ENCODE measurements around the gene CDH11. TPM values are rescaled to one million over a fixed set of nuclear protein-coding genes. Genes with fewer than 3 reads are reported as not detected.

Gene CDH11
- polyA plus RNA-seq, 1 donor from 2014 or later = 22.9 TPM

DNA sequence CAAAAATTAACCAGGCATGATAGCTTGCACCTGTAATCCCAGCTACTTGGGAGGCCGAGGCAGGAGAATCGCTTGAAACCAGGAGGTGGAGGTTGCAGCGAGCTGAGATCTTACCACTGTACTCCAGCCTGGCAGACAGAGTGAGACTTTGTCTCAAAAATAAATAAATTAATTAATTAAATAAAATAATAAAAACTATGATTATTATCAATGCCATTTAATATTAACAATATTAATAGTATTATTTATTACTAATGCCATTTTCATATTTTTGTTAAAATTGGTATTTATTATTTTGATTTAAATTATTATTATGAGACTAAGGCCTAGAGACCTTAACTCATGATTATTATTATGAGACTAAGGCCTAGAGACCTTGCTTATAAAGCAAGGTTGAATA, 121.2 kb downstream of the CDH11 start:
- H3K27ac ChIP-seq (ENCODE audit: low read length) = no peak overlapping the region
- no peaks in the 10 kb centered on the region for H3F3A ChIP-seq (ENCODE audit: insufficient read depth, low read length, poor library complexity, severe bottlenecking)
- H3K9me3 ChIP-seq (ENCODE audit: low read length) = no peaks in the 10 kb centered on the region
- no peaks in the 10 kb centered on the region for H4K20me1 ChIP-seq (ENCODE audit: insufficient read depth)
- H3K9ac ChIP-seq (ENCODE audit: low read length) = no peak overlapping the region
- no peaks in the 10 kb centered on the region for H3K9me2 ChIP-seq (ENCODE audit: insufficient read depth, low read length)
- no peaks in the 10 kb centered on the region for H3K27me3 ChIP-seq (ENCODE audit: insufficient read depth, low read depth, low read length)
- TF ChIP-seq SMC3 (conservative IDR thresholded peaks at IDR 0.05; ENCODE audit: poor library complexity) (no peak), RAD21 (conservative IDR thresholded peaks at IDR 0.05) (no peak), TAF1 (IDR thresholded peaks at IDR 0.05; ENCODE audit: low read depth) (no peak), EP300 (conservative IDR thresholded peaks at IDR 0.05; ENCODE audit: poor library complexity, severe bottlenecking) (no peak), EZH2 (IDR thresholded peaks at IDR 0.05; ENCODE audit: borderline replicate concordance, insufficient read depth, low read length, poor library complexity, severe bottlenecking) (no peak), POLR2AphosphoS5 (IDR thresholded peaks at IDR 0.05) (no peak), MXI1 (conservative IDR thresholded peaks at IDR 0.05; ENCODE audit: poor library complexity, severe bottlenecking) (no peak)
- TF ChIP-seq, protein P1, sequence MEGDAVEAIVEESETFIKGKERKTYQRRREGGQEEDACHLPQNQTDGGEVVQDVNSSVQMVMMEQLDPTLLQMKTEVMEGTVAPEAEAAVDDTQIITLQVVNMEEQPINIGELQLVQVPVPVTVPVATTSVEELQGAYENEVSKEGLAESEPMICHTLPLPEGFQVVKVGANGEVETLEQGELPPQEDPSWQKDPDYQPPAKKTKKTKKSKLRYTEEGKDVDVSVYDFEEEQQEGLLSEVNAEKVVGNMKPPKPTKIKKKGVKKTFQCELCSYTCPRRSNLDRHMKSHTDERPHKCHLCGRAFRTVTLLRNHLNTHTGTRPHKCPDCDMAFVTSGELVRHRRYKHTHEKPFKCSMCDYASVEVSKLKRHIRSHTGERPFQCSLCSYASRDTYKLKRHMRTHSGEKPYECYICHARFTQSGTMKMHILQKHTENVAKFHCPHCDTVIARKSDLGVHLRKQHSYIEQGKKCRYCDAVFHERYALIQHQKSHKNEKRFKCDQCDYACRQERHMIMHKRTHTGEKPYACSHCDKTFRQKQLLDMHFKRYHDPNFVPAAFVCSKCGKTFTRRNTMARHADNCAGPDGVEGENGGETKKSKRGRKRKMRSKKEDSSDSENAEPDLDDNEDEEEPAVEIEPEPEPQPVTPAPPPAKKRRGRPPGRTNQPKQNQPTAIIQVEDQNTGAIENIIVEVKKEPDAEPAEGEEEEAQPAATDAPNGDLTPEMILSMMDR (IDR thresholded peaks at IDR 0.05; ENCODE audit: poor library complexity, severe bottlenecking) = no peak
- TF ChIP-seq, protein P2, sequence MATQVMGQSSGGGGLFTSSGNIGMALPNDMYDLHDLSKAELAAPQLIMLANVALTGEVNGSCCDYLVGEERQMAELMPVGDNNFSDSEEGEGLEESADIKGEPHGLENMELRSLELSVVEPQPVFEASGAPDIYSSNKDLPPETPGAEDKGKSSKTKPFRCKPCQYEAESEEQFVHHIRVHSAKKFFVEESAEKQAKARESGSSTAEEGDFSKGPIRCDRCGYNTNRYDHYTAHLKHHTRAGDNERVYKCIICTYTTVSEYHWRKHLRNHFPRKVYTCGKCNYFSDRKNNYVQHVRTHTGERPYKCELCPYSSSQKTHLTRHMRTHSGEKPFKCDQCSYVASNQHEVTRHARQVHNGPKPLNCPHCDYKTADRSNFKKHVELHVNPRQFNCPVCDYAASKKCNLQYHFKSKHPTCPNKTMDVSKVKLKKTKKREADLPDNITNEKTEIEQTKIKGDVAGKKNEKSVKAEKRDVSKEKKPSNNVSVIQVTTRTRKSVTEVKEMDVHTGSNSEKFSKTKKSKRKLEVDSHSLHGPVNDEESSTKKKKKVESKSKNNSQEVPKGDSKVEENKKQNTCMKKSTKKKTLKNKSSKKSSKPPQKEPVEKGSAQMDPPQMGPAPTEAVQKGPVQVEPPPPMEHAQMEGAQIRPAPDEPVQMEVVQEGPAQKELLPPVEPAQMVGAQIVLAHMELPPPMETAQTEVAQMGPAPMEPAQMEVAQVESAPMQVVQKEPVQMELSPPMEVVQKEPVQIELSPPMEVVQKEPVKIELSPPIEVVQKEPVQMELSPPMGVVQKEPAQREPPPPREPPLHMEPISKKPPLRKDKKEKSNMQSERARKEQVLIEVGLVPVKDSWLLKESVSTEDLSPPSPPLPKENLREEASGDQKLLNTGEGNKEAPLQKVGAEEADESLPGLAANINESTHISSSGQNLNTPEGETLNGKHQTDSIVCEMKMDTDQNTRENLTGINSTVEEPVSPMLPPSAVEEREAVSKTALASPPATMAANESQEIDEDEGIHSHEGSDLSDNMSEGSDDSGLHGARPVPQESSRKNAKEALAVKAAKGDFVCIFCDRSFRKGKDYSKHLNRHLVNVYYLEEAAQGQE (IDR thresholded peaks at IDR 0.05; ENCODE audit: borderline replicate concordance) = no peak
- H2AFZ ChIP-seq (ENCODE audit: low read depth, low read length) = no peak overlapping the region
- H3K4me3 ChIP-seq (ENCODE audit: low read length) = no peak overlapping the region
- peaks cover 4% of the 10 kb centered on the region for H3K36me3 ChIP-seq (ENCODE audit: insufficient read depth, low read length)
- H3K4me2 ChIP-seq (ENCODE audit: low read length) = no peak overlapping the region
- H3K79me2 ChIP-seq (replicated peaks; ENCODE audit: insufficient read depth, low read length) = no peaks in the 10 kb centered on the region

DNA sequence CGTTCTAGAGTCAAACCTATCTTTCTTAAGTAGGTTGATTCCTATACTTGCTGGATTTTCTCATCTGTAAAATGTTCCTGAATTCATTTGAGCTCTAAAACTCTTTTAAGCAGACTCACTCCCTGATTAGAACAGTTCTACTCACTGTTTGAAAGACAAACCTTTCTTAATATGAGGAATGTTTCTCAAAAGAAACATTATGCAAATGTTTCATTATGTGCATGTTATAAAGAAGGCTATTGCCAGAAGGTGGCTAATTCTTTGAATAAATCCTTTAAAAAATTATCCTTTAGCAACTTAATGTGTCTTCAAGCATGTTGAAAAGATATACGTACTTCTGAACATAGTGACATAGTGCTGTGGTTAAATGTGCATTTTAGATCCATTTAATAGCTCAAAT, 124.1 kb downstream of the CDH11 start:
- H3K4me2 ChIP-seq (ENCODE audit: low read length) = no peak overlapping the region
- H3K9me3 ChIP-seq (ENCODE audit: low read length) = no peaks in the 10 kb centered on the region
- no peak overlapping the region for H2AFZ ChIP-seq (ENCODE audit: low read depth, low read length)
- no peaks in the 10 kb centered on the region for H3K36me3 ChIP-seq (ENCODE audit: insufficient read depth, low read length)
- TF ChIP-seq SMC3 (conservative IDR thresholded peaks at IDR 0.05; ENCODE audit: poor library complexity) = no peak
- TF ChIP-seq, protein P2 (IDR thresholded peaks at IDR 0.05; ENCODE audit: borderline replicate concordance) = no peak
- TF ChIP-seq, protein P1 (IDR thresholded peaks at IDR 0.05; ENCODE audit: poor library complexity, severe bottlenecking) = no peak
- TF ChIP-seq TAF1 (IDR thresholded peaks at IDR 0.05; ENCODE audit: low read depth) = no peak
- TF ChIP-seq MXI1 (conservative IDR thresholded peaks at IDR 0.05; ENCODE audit: poor library complexity, severe bottlenecking) = no peak
- no peaks in the 10 kb centered on the region for H4K20me1 ChIP-seq (ENCODE audit: insufficient read depth)
- H3F3A ChIP-seq (ENCODE audit: insufficient read depth, low read length, poor library complexity, severe bottlenecking) = no peaks in the 10 kb centered on the region
- H3K27me3 ChIP-seq (ENCODE audit: insufficient read depth, low read depth, low read length) = no peaks in the 10 kb centered on the region
- H3K79me2 ChIP-seq (replicated peaks; ENCODE audit: insufficient read depth, low read length) = no peaks in the 10 kb centered on the region
- no peak overlapping the region for H3K27ac ChIP-seq (ENCODE audit: low read length)
- H3K9me2 ChIP-seq (ENCODE audit: insufficient read depth, low read length) = no peaks in the 10 kb centered on the region
- H3K4me3 ChIP-seq (ENCODE audit: low read length) = no peak overlapping the region
- no peak overlapping the region for H3K9ac ChIP-seq (ENCODE audit: low read length)
